Ishikawa (cell line): ENCODE measurements around the gene TP53I13.

Experiments used
- CEBPB ChIP-seq: IDR thresholded peaks from 2 replicates; pipeline ENCODE4 v1.6.1; 2012
- CREB1 ChIP-seq: IDR thresholded peaks from 2 replicates; pipeline ENCODE4 v1.6.1; 2012; ENCODE audit warnings: low read depth
- EP300 ChIP-seq: IDR thresholded peaks from 2 replicates; pipeline ENCODE4 v1.6.1; 2012; ENCODE audit warnings: borderline replicate concordance
- FOXM1 ChIP-seq: IDR thresholded peaks from 2 replicates; pipeline ENCODE4 v1.6.1; 2012; ENCODE audit warnings: low read depth, borderline replicate concordance
- RAD21 ChIP-seq: IDR thresholded peaks from 2 replicates; pipeline ENCODE4 v1.6.1; 2012; ENCODE audit warnings: low read depth
- TAF1 ChIP-seq: IDR thresholded peaks from 2 replicates; pipeline ENCODE4 v1.6.1; 2012; ENCODE audit warnings: low read depth, mild to moderate bottlenecking
- TCF12 ChIP-seq: IDR thresholded peaks from 2 replicates; pipeline ENCODE4 v1.6.1; 2012; ENCODE audit warnings: low read depth
- TEAD4 ChIP-seq: IDR thresholded peaks from 2 replicates; pipeline ENCODE4 v1.6.1; 2012
- YY1 ChIP-seq: IDR thresholded peaks from 2 replicates; pipeline ENCODE4 v1.6.1; 2012; ENCODE audit warnings: low read depth
- ZBTB7A ChIP-seq: IDR thresholded peaks from 2 replicates; pipeline ENCODE4 v1.6.1; 2012; ENCODE audit warnings: low read depth
- TF ChIP-seq, protein P1 (sequence below): IDR thresholded peaks from 2 replicates; pipeline ENCODE4 v1.6.1; 2012; ENCODE audit warnings: low read depth, mild to moderate bottlenecking

DNA sequence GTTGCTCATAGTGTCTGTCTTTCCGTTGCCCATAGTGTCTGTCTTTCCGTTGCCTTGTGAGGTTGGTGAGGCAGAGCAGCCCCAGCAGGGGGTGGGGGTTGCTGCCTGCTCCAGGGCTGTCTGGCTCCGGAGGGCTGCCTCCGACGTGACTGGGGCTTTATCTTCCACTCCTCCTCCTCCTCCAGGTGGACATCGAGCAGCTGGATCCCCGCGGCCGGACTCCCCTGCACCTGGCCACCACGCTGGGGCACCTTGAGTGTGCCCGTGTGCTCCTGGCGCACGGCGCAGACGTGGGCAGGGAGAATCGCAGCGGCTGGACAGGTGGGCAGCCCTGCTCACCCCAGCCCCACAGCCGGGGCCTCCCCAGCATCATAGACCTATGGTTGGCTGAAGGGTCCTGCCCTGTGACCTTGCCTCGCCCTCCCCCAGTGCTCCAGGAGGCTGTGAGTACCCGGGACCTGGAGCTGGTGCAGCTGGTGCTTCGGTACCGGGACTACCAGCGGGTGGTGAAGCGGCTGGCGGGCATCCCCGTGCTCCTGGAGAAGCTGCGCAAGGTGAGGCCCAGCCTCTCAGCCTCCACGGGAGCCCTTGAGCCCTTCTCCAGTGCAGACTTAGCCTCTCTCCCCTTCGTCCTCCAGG lies 39.2 kb downstream of the TP53I13 start:
- TF ChIP-seq RAD21 (no peak), YY1 (no peak), CEBPB (no peak), CREB1 (no peak), EP300 (no peak), TCF12 (no peak), ZBTB7A (no peak), TEAD4 (no peak), TAF1 (no peak), FOXM1 (no peak)
- TF ChIP-seq, protein P1, sequence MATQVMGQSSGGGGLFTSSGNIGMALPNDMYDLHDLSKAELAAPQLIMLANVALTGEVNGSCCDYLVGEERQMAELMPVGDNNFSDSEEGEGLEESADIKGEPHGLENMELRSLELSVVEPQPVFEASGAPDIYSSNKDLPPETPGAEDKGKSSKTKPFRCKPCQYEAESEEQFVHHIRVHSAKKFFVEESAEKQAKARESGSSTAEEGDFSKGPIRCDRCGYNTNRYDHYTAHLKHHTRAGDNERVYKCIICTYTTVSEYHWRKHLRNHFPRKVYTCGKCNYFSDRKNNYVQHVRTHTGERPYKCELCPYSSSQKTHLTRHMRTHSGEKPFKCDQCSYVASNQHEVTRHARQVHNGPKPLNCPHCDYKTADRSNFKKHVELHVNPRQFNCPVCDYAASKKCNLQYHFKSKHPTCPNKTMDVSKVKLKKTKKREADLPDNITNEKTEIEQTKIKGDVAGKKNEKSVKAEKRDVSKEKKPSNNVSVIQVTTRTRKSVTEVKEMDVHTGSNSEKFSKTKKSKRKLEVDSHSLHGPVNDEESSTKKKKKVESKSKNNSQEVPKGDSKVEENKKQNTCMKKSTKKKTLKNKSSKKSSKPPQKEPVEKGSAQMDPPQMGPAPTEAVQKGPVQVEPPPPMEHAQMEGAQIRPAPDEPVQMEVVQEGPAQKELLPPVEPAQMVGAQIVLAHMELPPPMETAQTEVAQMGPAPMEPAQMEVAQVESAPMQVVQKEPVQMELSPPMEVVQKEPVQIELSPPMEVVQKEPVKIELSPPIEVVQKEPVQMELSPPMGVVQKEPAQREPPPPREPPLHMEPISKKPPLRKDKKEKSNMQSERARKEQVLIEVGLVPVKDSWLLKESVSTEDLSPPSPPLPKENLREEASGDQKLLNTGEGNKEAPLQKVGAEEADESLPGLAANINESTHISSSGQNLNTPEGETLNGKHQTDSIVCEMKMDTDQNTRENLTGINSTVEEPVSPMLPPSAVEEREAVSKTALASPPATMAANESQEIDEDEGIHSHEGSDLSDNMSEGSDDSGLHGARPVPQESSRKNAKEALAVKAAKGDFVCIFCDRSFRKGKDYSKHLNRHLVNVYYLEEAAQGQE: no peak
